Colon (tissue), 2 donors: Measurements from ENCODE around the gene FAM200C.
"Not testable (repeated sequence)": the region's sequence is repeated elsewhere in the genome, so short reads cannot be mapped to it uniquely, and the experiment has no call there.

Experiments used
- FAIRE-seq: peaks from 2 replicates; lab custom pipeline; 2012; peaks lifted over from hg19 to GRCh38; lab: Jason Lieb, UNC
- donor health status: control.
- donor health status: control.

FAM200C gene

GRCh38 chr5:160399402-160400353 is at the start of gene FAM200C:
Gene FAM200C, minus strand, starts transcription at chr5:160400054. Its CDS starts 4,564 bp downstream, at chr5:160395490.
- no peak for FAIRE-seq

DNA sequence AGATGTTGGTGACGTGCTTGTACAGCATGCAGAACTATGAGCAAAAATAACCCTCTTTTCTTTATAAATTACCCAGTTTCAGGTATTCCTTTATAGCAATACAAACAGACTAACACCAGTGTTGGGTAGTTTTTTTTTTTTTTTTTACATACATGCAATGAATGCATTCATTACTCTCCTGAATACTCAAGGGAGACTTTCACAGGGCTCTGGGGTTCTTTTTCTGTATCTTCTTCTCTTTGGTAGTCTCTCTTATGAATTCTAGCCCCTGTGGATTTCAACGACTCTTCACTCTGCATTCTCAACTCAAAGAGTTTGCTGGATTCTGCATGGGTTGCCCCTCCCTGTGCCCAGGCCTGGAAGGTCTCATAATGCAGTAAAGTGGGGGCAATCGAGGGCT is 49.6 kb upstream of the FAM200C start:
- no peak for FAIRE-seq

DNA sequence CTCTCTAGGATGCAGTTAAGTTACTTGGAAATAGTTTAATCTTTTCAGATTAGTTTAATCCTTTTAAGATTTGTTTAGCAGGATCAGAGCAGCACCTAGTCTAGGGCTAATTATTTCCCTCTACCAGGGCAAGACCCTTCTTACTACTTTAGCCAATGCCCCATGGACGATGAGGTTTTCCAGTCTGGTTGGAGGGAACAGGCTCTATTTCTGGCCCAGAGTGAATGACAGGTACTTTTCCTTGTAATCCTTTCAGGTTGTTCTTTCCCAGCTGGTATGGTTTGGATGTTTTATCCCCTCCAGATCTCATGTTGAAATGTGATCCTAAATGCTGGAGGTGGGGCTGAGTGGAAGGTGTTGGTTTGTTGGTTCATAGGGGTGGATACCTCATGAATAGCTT is 49.0 kb upstream of the FAM200C start:
- FAIRE-seq: no peak

DNA sequence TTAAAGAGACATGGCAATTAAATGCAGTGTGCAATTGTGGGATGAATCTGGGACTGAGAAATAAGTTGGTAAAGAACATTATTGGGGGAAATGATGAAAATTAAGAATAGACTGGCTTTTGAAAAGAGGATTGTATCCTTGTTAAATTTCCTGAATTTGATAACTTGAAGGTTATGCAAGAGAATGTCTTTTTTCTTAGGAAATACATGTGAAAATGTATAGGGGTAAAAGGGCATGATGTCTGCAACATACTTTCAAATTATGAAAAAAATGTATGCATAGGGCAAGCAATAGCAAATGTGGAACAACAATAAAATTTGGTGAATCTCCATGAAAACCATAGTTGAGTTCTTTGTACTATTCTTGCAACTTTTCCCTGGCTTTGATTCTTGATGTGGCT is 45.9 kb upstream of the FAM200C start:
- no peak for FAIRE-seq

- no peak for FAIRE-seq
Observed at GRCh38 chr5:160445132-160445531, 45.3 kb upstream of the FAM200C start.

- FAIRE-seq: no peak
Observed at GRCh38 chr5:160444407-160444806, 44.6 kb upstream of the FAM200C start.

DNA sequence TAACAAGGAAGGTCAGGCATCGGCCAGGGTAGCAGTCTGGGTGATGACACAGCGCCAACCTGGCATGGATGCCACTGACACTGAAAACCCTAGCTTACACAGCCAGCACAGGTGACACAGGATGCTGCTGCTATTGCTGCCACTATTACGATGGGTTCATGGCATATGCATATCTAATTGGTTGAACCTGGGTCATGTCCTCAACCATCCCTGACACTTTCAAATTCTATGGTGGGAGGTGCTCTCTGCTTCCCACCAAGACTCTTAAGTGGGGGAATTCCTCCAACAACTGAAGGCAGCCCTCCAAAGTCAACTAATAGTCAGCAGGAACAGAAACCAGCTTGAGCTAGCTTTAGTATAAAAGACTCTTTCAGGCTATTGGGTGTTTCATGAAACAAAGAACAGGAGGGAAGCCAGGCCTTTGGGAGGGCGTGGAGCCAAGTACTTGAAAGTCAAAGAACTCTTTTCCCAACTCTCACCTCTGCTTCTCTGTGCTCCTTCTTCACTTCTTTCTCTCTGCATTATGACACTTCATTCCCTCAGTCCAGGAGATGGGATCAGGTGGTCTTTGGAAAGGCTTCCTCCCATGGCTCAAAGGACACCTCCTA is 43.1 kb upstream of the FAM200C start:
- FAIRE-seq: no peak

DNA sequence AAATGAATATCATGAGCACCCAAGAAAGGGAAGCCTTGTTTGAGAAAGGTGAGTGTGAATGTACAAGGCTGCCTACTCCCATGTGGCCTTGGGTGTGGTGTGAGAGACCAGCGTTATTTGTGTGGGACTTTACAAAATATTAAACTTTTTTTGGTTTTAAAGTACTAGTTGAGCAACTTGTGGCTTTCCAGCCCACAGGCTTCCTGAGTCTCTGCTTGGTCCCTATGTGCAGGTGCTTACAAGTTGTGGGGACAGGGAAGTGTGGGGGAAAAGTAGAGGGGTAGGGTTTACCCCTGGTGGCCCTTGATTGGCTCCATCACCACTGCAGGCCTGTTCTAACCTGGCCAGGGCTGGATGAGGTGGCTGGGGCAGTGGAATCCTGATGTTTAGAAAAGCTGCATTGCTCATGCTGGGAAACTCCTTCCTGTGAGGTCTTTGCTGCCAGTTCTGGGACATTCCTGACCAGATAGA is 41.5 kb upstream of the FAM200C start:
- no peak for FAIRE-seq

GRCh38 chr5:160439205-160439600 is 39.3 kb upstream of the FAM200C start:
- FAIRE-seq: no peak

- no peak for FAIRE-seq
Observed at GRCh38 chr5:160438316-160439204, 38.7 kb upstream of the FAM200C start.

- FAIRE-seq: no peak
Observed at GRCh38 chr5:160437271-160437670, 37.4 kb upstream of the FAM200C start.

GRCh38 chr5:160436661-160437060 is 36.8 kb upstream of the FAM200C start:
- FAIRE-seq: not testable (repeated sequence)

DNA sequence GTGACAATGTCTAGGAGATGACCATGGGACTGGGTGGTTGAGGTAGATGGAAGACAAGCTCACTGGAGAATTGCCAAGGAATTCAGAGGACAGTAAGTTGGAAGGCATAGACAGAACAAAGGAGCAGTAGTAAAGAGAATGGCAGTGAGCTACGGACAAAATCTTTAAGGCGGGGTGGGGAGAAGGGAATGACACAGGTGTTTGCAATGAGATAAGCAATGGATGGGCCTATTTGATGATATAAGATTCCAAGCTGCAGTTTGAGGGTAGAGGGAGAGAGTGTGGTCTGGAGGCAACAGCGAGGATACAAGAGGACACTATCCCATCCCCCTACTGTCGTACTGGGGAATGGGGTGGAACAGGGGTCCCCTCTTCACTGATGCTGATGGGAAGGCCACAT is 36.2 kb upstream of the FAM200C start:
- no peak for FAIRE-seq

- FAIRE-seq: no peak
Observed at GRCh38 chr5:160435532-160435931, 35.7 kb upstream of the FAM200C start.

- no peak for FAIRE-seq
Observed at GRCh38 chr5:160434022-160434531, 34.2 kb upstream of the FAM200C start.

DNA sequence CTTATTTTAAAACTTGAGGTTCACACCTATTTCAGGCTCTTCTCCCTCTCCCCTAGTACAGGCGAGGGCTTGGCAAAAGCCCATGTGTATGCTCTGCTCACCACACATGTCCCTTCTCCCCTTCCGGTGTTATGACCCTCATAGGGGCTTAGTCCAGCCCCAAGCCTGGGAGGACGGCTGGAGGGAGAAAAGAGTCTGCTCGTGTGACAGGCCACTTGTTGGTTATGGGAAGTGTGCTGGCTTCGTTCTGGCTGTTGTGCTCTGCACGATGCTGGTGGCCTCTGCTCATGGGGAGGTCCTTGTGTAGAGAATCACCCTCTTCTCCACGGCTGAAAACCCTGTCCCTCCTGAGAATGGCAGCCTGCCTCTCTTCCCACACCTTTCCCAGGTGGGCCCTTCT is 32.9 kb upstream of the FAM200C start:
- no peak for FAIRE-seq

DNA sequence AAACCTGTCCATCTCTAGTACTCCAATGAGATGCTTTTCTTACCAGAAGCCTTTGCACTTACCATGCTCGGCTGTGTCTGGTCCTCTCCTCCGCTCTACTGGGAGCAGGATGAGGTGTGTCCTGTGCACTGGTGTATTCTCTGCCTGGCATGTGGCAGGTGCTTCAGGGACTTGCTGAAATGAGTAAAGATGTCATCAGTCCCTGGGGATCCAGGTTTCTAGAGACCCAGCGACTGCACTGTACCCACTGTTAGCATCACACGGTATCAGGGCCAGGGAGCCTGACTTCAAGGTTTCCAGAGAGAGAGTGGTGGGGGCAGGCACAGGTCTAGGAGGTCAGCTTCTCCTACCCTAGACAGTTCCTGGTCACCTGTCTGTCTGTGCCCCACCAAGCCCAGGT is 32.3 kb upstream of the FAM200C start:
- FAIRE-seq: no peak

GRCh38 chr5:160427607-160428006 is 27.8 kb upstream of the FAM200C start:
- no peak for FAIRE-seq

GRCh38 chr5:160423099-160423498 is 23.2 kb upstream of the FAM200C start:
- FAIRE-seq: no peak

DNA sequence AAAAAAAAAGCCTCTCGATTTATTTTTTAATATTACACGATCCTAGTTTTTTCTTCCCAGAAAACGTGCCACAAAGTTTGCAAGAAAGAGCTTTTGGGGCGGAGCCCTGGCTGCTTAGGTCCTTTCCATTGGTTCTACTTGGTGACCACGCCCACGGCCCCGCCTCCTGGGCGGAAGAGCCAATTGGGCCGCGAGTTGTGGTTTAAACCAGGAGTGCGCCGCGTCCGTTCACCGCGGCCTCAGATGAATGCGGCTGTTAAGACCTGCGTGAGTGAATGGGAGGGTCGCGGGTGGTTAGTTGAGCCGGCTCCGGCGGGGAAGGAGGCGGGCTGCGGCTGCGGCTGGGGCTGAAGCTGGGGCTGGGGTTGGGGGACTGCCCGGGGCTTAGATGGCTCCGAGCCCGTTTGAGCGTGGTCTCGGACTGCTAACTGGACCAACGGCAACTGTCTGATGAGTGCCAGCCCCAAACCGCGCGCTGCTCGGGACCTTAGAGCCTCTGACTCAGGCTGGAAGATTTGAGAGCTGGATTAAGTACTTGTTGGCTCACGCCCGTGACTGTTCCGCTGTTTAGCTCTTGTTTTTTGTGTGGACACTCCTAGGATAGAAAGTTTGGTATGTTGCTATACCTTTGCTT is 21.9 kb upstream of the FAM200C start, which contains the start of gene PTTG1:
TSS of gene PTTG1 (plus strand) at position 231 of the 634 bp plus-strand sequence. CDS start 458 bp downstream, outside the sequence.
- peak; percentile 80 for FAIRE-seq

- FAIRE-seq: no peak
Observed at GRCh38 chr5:160420331-160420610, 20.4 kb upstream of the FAM200C start.
